Caco-2 (cell line): Measurements from ENCODE around the gene PNPLA3. TPM values are rescaled to one million over a fixed set of nuclear protein-coding genes. Genes with fewer than 3 reads are reported as not detected.

ENCODE experiments used
- Bru-seq: library from RNA; stranded (reverse); fragments of 400-500 nt; gene quantifications from one replicate; lab custom pipeline; 2021; lab: Mats Ljungman, UMichigan
- BruChase-seq, 2 experiments: library from RNA; stranded (reverse); fragments of 400-500 nt; gene quantifications; one replicate each; lab custom pipeline; 2021; lab: Mats Ljungman, UMichigan
- BruUV-seq: library from RNA; stranded (reverse); fragments of 400-500 nt; replicated peaks from 2 replicates; lab custom pipeline; 2021; lab: Mats Ljungman, UMichigan
- CTCF ChIA-PET: fragments of 300-600 bp; sonication (Branson Sonifier 250); formaldehyde crosslinking; loops from one replicate; lab custom pipeline; 2022; ENCODE audit warnings: antibody characterized with exemption; lab: Charles Lee
- POLR2A ChIA-PET: fragments of 300-600 bp; sonication (Branson Sonifier 250); formaldehyde crosslinking; loops from one replicate; lab custom pipeline; 2022; ENCODE audit warnings: antibody characterized with exemption; lab: Charles Lee
- DNase-seq, 2 experiments: peaks; one replicate each; pipeline versions ENCODE4 v3.0.0 to v3.0.0-alpha.2; 2020 to 2022
- H3K27me3 ChIP-seq: replicated peaks from 2 replicates; pipeline ENCODE4 v1.6.0; 2011; ENCODE audit warnings: low read length; ENCODE audit not compliant: control insufficient read depth, insufficient read depth
- H3K36me3 ChIP-seq: 2 replicates; pipeline ENCODE4 v1.5.1; 2011; ENCODE audit warnings: low read length; ENCODE audit not compliant: control insufficient read depth, insufficient read depth
- H3K4me1 ChIP-seq: fragments of 250-450 bp; sonication (Bioruptor Pico); 2 replicates; pipeline ENCODE4 v1.5.1; 2020; ENCODE audit warnings: mild to moderate bottlenecking
- H3K4me3 ChIP-seq: 2 replicates; pipeline ENCODE4 v1.5.1; 2011; ENCODE audit warnings: low read depth, mild to moderate bottlenecking, control low read depth, low read length
- H3K9me3 ChIP-seq: fragments of 250-450 bp; sonication (Bioruptor Pico); 2 replicates; pipeline ENCODE4 v1.5.1; 2020; ENCODE audit warnings: mild to moderate bottlenecking, moderate library complexity
- H3K27ac Mint-ChIP-seq: one replicate; pipeline ENCODE4 v1.8.0; 2022; ENCODE audit warnings: mixed read lengths; ENCODE audit not compliant: unreplicated experiment
- H3K27me3 Mint-ChIP-seq: one replicate; pipeline ENCODE4 v1.8.0; 2022; ENCODE audit warnings: mixed read lengths; ENCODE audit not compliant: insufficient read depth, unreplicated experiment
- H3K36me3 Mint-ChIP-seq: one replicate; pipeline ENCODE4 v1.8.0; 2022; ENCODE audit warnings: mild to moderate bottlenecking, mixed read lengths; ENCODE audit not compliant: insufficient read depth, unreplicated experiment
- H3K4me1 Mint-ChIP-seq: one replicate; pipeline ENCODE4 v1.8.0; 2022; ENCODE audit warnings: low read depth, mixed read lengths; ENCODE audit not compliant: unreplicated experiment
- H3K4me3 Mint-ChIP-seq: one replicate; pipeline ENCODE4 v1.8.0; 2022; ENCODE audit warnings: mild to moderate bottlenecking, moderate library complexity, mixed read lengths; ENCODE audit not compliant: unreplicated experiment
- H3K9me3 Mint-ChIP-seq: one replicate; pipeline ENCODE4 v1.8.0; 2022; ENCODE audit warnings: mixed read lengths; ENCODE audit not compliant: unreplicated experiment
- intact Hi-C: fragments of 100-400 bp; cut with micrococcal nuclease; formaldehyde crosslinking; loops from one replicate; pipeline ENCODE4 v1.10.0; 2022; ENCODE audit not compliant: unreplicated experiment
- long read RNA-seq: library from polyadenylated mRNA; stranded (forward); transcript quantifications from one replicate; pipeline ENCODE4 v2.0.0, GENCODE V29; 2022
- total RNA-seq: library from RNA; stranded (reverse); gene quantifications from 2 replicates; pipeline ENCODE4 v1.2.3, GENCODE V29; 2022
- TF ChIP-seq, protein P1 (sequence below), 2 experiments: fragments of 200-600 bp in 1 of 2; IDR thresholded peaks; 1 replicate in 1 of 2; 2 replicates in 1 of 2; pipeline versions ENCODE4 v1.5.1 to v1.8.0; 2011 to 2022; ENCODE audit warnings: antibody characterized with exemption in 1 of 2, control low read depth in 1 of 2, inconsistent platforms in 1 of 2, low read depth in 1 of 2, low read length in 1 of 2, mild to moderate bottlenecking in 1 of 2, moderate library complexity in 1 of 2; ENCODE audit not compliant: insufficient read depth in 1 of 2, severe bottlenecking in 1 of 2, unreplicated experiment in 1 of 2

The PNPLA3 gene, protein sequence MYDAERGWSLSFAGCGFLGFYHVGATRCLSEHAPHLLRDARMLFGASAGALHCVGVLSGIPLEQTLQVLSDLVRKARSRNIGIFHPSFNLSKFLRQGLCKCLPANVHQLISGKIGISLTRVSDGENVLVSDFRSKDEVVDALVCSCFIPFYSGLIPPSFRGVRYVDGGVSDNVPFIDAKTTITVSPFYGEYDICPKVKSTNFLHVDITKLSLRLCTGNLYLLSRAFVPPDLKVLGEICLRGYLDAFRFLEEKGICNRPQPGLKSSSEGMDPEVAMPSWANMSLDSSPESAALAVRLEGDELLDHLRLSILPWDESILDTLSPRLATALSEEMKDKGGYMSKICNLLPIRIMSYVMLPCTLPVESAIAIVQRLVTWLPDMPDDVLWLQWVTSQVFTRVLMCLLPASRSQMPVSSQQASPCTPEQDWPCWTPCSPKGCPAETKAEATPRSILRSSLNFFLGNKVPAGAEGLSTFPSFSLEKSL
- total RNA-seq (3.5 and 5.0 TPM in 2 replicates), Bru-seq, nascent RNA (percentile 51 among the genes with signal in this experiment), BruChase-seq, experiment 1, labeled RNA remaining after a 2-hour chase (percentile 55 among the genes with signal in this experiment), BruChase-seq, experiment 2, labeled RNA remaining after a 6-hour chase (percentile 51 among the genes with signal in this experiment)
- long read RNA-seq, partial matches to known transcripts, result 0 of 5 reads
- long read RNA-seq, other reads (novel, unspliced or antisense), result 1 of 5 reads

DNA sequence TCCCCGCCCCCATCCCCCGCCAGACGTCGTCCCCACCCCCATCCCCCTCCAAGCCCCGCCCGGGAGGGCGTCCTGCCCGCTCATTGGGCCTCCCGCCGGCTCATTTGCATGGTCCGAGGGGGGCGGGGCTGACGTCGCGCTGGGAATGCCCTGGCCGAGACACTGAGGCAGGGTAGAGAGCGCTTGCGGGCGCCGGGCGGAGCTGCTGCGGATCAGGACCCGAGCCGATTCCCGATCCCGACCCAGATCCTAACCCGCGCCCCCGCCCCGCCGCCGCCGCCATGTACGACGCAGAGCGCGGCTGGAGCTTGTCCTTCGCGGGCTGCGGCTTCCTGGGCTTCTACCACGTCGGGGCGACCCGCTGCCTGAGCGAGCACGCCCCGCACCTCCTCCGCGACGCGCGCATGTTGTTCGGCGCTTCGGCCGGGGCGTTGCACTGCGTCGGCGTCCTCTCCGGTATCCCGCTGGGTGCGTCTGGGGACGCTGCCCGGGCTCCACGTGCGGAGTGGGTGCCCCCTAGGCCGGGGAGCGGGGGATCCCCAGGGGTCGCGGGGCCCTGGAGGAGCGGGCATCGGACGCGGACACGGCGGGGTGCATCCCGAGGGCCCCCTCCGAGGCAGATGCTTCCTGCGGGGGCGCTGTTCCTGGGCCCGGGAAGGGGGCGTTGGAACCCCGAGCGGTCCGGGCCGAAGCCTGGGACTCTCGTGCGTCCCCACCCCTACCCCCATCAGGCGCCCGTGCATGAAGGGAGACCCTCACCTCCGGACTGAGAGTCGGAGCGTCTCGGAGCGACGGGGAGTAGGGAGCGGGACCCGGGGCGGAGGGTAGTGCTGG lies at the start of gene PNPLA3:
Gene PNPLA3 (plus strand): TSS at position 175 of the 834 bp plus-strand sequence. CDS start 107 bp downstream, at position 282.
- ChIA-PET CTCF (interaction anchor here (0.6 to 1.3 kb wide), 4 partner anchors 21 to 41 kb away, joined by 3 to 6 read pairs (median 4); no protein-coding TSS in a partner anchor), POLR2A (interaction anchor here (0.6 kb wide), 1 partner anchor 711 kb away, joined by 3 read pairs; no protein-coding TSS in a partner anchor)
- Histone ChIP-seq H3K27me3 (no peaks in the 10 kb centered on the region), H3K36me3 (0 out of 2 replicates have a peak, but pooled peaks cover 1% of the 10 kb centered on the region), H3K9me3 (no peaks in the 10 kb centered on the region), H3K4me3 (peak within 1 kb of the TSS; percentile 91), H3K4me1 (peaks cover 20% of the 10 kb centered on the region)
- BruUV-seq, result no TSS peak
- no peak within 1 kb of the TSS for H3K27ac Mint-ChIP-seq
- DNase-seq, result peak; percentile 92 to 95
- H3K4me3 Mint-ChIP-seq, result peak within 1 kb of the TSS; percentile 74
- peaks cover 6% of the 10 kb centered on the region for H3K27me3 Mint-ChIP-seq
- TF ChIP-seq, protein P1, sequence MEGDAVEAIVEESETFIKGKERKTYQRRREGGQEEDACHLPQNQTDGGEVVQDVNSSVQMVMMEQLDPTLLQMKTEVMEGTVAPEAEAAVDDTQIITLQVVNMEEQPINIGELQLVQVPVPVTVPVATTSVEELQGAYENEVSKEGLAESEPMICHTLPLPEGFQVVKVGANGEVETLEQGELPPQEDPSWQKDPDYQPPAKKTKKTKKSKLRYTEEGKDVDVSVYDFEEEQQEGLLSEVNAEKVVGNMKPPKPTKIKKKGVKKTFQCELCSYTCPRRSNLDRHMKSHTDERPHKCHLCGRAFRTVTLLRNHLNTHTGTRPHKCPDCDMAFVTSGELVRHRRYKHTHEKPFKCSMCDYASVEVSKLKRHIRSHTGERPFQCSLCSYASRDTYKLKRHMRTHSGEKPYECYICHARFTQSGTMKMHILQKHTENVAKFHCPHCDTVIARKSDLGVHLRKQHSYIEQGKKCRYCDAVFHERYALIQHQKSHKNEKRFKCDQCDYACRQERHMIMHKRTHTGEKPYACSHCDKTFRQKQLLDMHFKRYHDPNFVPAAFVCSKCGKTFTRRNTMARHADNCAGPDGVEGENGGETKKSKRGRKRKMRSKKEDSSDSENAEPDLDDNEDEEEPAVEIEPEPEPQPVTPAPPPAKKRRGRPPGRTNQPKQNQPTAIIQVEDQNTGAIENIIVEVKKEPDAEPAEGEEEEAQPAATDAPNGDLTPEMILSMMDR (IDR thresholded peaks at IDR 0.05; ENCODE audit: insufficient read depth in 1 of 2, low read depth in 1 of 2, low read length in 1 of 2, severe bottlenecking in 1 of 2, unreplicated experiment in 1 of 2), result peak in 1 of 2 experiments; percentile 49
- no peaks in the 10 kb centered on the region for H3K4me1 Mint-ChIP-seq
- H3K9me3 Mint-ChIP-seq, result no peaks in the 10 kb centered on the region
- intact Hi-C loops, result loop anchor here (2.0 kb wide), 1 partner anchor 23 kb away; no protein-coding TSS in a partner anchor
- peaks cover 10% of the 10 kb centered on the region for H3K36me3 Mint-ChIP-seq

GRCh38 chr22:43876866-43877509 lies 46.6 kb upstream of the PNPLA3 start:
- Histone ChIP-seq H3K4me3 (no peak overlapping the region), H3K27me3 (no peaks in the 10 kb centered on the region; the same call in 1 of the 2 replicates), H3K9me3 (no peaks in the 10 kb centered on the region), H3K4me1 (no peaks in the 10 kb centered on the region), H3K36me3 (no peaks in the 10 kb centered on the region)
- H3K4me1 Mint-ChIP-seq, result no peaks in the 10 kb centered on the region
- H3K4me3 Mint-ChIP-seq, result no peak overlapping the region
- peaks cover 12% of the 10 kb centered on the region for H3K27me3 Mint-ChIP-seq
- BruUV-seq, result no TSS peak
- DNase-seq, result peak in 1 of 2 experiments; percentile 21
- POLR2A ChIA-PET, result no interaction called here
- H3K9me3 Mint-ChIP-seq, result no peaks in the 10 kb centered on the region
- CTCF ChIA-PET, result interaction anchor here (1.4 kb wide), 1 partner anchor 25 kb away, joined by 3 read pairs; no protein-coding TSS in a partner anchor
- TF ChIP-seq, protein P1 (IDR thresholded peaks at IDR 0.05; ENCODE audit: insufficient read depth in 1 of 2, low read depth in 1 of 2, low read length in 1 of 2, severe bottlenecking in 1 of 2, unreplicated experiment in 1 of 2), result no peak
- intact Hi-C loops, result no loop called here
- H3K36me3 Mint-ChIP-seq, result no peaks in the 10 kb centered on the region
- H3K27ac Mint-ChIP-seq, result no peak overlapping the region
